ENCODE results near the gene PLXNA4.

PLXNA4 gene

GRCh38 chr7:132364226-132364625 is 212.0 kb downstream of the PLXNA4 start:
- no peak for DNase-seq (ENCODE audit: insufficient read length, low spot score)
- TF ChIP-seq POLR2A (IDR thresholded peaks at IDR 0.05; ENCODE audit: low read depth, low read length), result no peak
- no peak for TF ChIP-seq POU2F2 (IDR thresholded peaks at IDR 0.05; ENCODE audit: low read depth, low read length)
- TF ChIP-seq PAX5 (IDR thresholded peaks at IDR 0.05; ENCODE audit: insufficient read depth, low read length, severe bottlenecking), result no peak
- no peak for TF ChIP-seq TAF1 (IDR thresholded peaks at IDR 0.05; ENCODE audit: low read depth, low read length)
- TF ChIP-seq POLR2AphosphoS5 (IDR thresholded peaks at IDR 0.05; ENCODE audit: low read depth, low read length), result no peak
- TF ChIP-seq SPI1 (IDR thresholded peaks at IDR 0.05; ENCODE audit: low read depth, low read length), result no peak
- no peak for FAIRE-seq

GRCh38 chr7:132362059-132362458 is 214.2 kb downstream of the PLXNA4 start:
- DNase-seq (ENCODE audit: insufficient read length, low spot score), result no peak
- no peak for FAIRE-seq
- TF ChIP-seq POU2F2 (IDR thresholded peaks at IDR 0.05; ENCODE audit: low read depth, low read length) (no peak), POLR2AphosphoS5 (IDR thresholded peaks at IDR 0.05; ENCODE audit: low read depth, low read length) (no peak), TAF1 (IDR thresholded peaks at IDR 0.05; ENCODE audit: low read depth, low read length) (no peak), PAX5 (IDR thresholded peaks at IDR 0.05; ENCODE audit: insufficient read depth, low read length, severe bottlenecking) (no peak)

- FAIRE-seq (no peak), DNase-seq (ENCODE audit: insufficient read length, low spot score) (no peak)
- no peak for TF ChIP-seq POLR2AphosphoS5 (IDR thresholded peaks at IDR 0.05; ENCODE audit: low read depth, low read length)
- TF ChIP-seq POLR2A (IDR thresholded peaks at IDR 0.05; ENCODE audit: low read depth, low read length), result no peak
Observed at GRCh38 chr7:132361146-132361545, 215.1 kb downstream of the PLXNA4 start.

- TF ChIP-seq PAX5 (IDR thresholded peaks at IDR 0.05; ENCODE audit: insufficient read depth, low read length, severe bottlenecking) (no peak), POLR2AphosphoS5 (IDR thresholded peaks at IDR 0.05; ENCODE audit: low read depth, low read length) (no peak), TAF1 (IDR thresholded peaks at IDR 0.05; ENCODE audit: low read depth, low read length) (no peak), POLR2A (IDR thresholded peaks at IDR 0.05; ENCODE audit: low read depth, low read length) (no peak), POU2F2 (IDR thresholded peaks at IDR 0.05; ENCODE audit: low read depth, low read length) (no peak), SPI1 (IDR thresholded peaks at IDR 0.05; ENCODE audit: low read depth, low read length) (no peak)
- DNase-seq (ENCODE audit: insufficient read length, low spot score), result no peak
- no peak for FAIRE-seq
Observed at GRCh38 chr7:132359743-132360142, 216.5 kb downstream of the PLXNA4 start.

- FAIRE-seq (no peak), DNase-seq (ENCODE audit: insufficient read length, low spot score) (no peak)
- no peak for TF ChIP-seq POLR2A (IDR thresholded peaks at IDR 0.05; ENCODE audit: low read depth, low read length)
- TF ChIP-seq SPI1 (IDR thresholded peaks at IDR 0.05; ENCODE audit: low read depth, low read length), result no peak
- TF ChIP-seq POLR2AphosphoS5 (IDR thresholded peaks at IDR 0.05; ENCODE audit: low read depth, low read length), result no peak
- TF ChIP-seq TAF1 (IDR thresholded peaks at IDR 0.05; ENCODE audit: low read depth, low read length), result no peak
- TF ChIP-seq POU2F2 (IDR thresholded peaks at IDR 0.05; ENCODE audit: low read depth, low read length), result no peak
- no peak for TF ChIP-seq PAX5 (IDR thresholded peaks at IDR 0.05; ENCODE audit: insufficient read depth, low read length, severe bottlenecking)
Observed at GRCh38 chr7:132355048-132355447, 221.2 kb downstream of the PLXNA4 start.

- no peak for FAIRE-seq
- DNase-seq (ENCODE audit: insufficient read length, low spot score), result no peak
- TF ChIP-seq POLR2AphosphoS5 (IDR thresholded peaks at IDR 0.05; ENCODE audit: low read depth, low read length) (no peak), POLR2A (IDR thresholded peaks at IDR 0.05; ENCODE audit: low read depth, low read length) (no peak), POU2F2 (IDR thresholded peaks at IDR 0.05; ENCODE audit: low read depth, low read length) (no peak), SPI1 (IDR thresholded peaks at IDR 0.05; ENCODE audit: low read depth, low read length) (no peak), TAF1 (IDR thresholded peaks at IDR 0.05; ENCODE audit: low read depth, low read length) (no peak), PAX5 (IDR thresholded peaks at IDR 0.05; ENCODE audit: insufficient read depth, low read length, severe bottlenecking) (no peak)
Observed at GRCh38 chr7:132354527-132354926, 221.7 kb downstream of the PLXNA4 start.

- TF ChIP-seq PAX5 (IDR thresholded peaks at IDR 0.05; ENCODE audit: insufficient read depth, low read length, severe bottlenecking), result no peak
- TF ChIP-seq POLR2AphosphoS5 (IDR thresholded peaks at IDR 0.05; ENCODE audit: low read depth, low read length), result no peak
- TF ChIP-seq POU2F2 (IDR thresholded peaks at IDR 0.05; ENCODE audit: low read depth, low read length), result no peak
- TF ChIP-seq POLR2A (IDR thresholded peaks at IDR 0.05; ENCODE audit: low read depth, low read length), result no peak
- TF ChIP-seq SPI1 (IDR thresholded peaks at IDR 0.05; ENCODE audit: low read depth, low read length), result no peak
- no peak for TF ChIP-seq TAF1 (IDR thresholded peaks at IDR 0.05; ENCODE audit: low read depth, low read length)
- DNase-seq (ENCODE audit: insufficient read length, low spot score) (no peak), FAIRE-seq (no peak)
Observed at GRCh38 chr7:132353936-132354335, 222.3 kb downstream of the PLXNA4 start.

GRCh38 chr7:132352800-132353199 is 223.5 kb downstream of the PLXNA4 start:
- FAIRE-seq (no peak), DNase-seq (ENCODE audit: insufficient read length, low spot score) (no peak)
- TF ChIP-seq POLR2AphosphoS5 (IDR thresholded peaks at IDR 0.05; ENCODE audit: low read depth, low read length) (no peak), POLR2A (IDR thresholded peaks at IDR 0.05; ENCODE audit: low read depth, low read length) (no peak), POU2F2 (IDR thresholded peaks at IDR 0.05; ENCODE audit: low read depth, low read length) (no peak), PAX5 (IDR thresholded peaks at IDR 0.05; ENCODE audit: insufficient read depth, low read length, severe bottlenecking) (no peak), SPI1 (IDR thresholded peaks at IDR 0.05; ENCODE audit: low read depth, low read length) (no peak), TAF1 (IDR thresholded peaks at IDR 0.05; ENCODE audit: low read depth, low read length) (no peak)

- no peak for TF ChIP-seq POLR2AphosphoS5 (IDR thresholded peaks at IDR 0.05; ENCODE audit: low read depth, low read length)
- TF ChIP-seq PAX5 (IDR thresholded peaks at IDR 0.05; ENCODE audit: insufficient read depth, low read length, severe bottlenecking), result no peak
- TF ChIP-seq POU2F2 (IDR thresholded peaks at IDR 0.05; ENCODE audit: low read depth, low read length), result no peak
- TF ChIP-seq SPI1 (IDR thresholded peaks at IDR 0.05; ENCODE audit: low read depth, low read length), result no peak
- no peak for TF ChIP-seq TAF1 (IDR thresholded peaks at IDR 0.05; ENCODE audit: low read depth, low read length)
- TF ChIP-seq POLR2A (IDR thresholded peaks at IDR 0.05; ENCODE audit: low read depth, low read length), result no peak
- DNase-seq (ENCODE audit: insufficient read length, low spot score) (no peak), FAIRE-seq (no peak)
Observed at GRCh38 chr7:132351954-132352499, 224.2 kb downstream of the PLXNA4 start.

- no peak for DNase-seq (ENCODE audit: insufficient read length, low spot score)
- TF ChIP-seq POLR2AphosphoS5 (IDR thresholded peaks at IDR 0.05; ENCODE audit: low read depth, low read length), result no peak
- no peak for TF ChIP-seq POU2F2 (IDR thresholded peaks at IDR 0.05; ENCODE audit: low read depth, low read length)
- TF ChIP-seq TAF1 (IDR thresholded peaks at IDR 0.05; ENCODE audit: low read depth, low read length), result no peak
- no peak for TF ChIP-seq POLR2A (IDR thresholded peaks at IDR 0.05; ENCODE audit: low read depth, low read length)
- no peak for TF ChIP-seq SPI1 (IDR thresholded peaks at IDR 0.05; ENCODE audit: low read depth, low read length)
- no peak for TF ChIP-seq PAX5 (IDR thresholded peaks at IDR 0.05; ENCODE audit: insufficient read depth, low read length, severe bottlenecking)
- FAIRE-seq, result no peak
Observed at GRCh38 chr7:132350741-132351140, 225.5 kb downstream of the PLXNA4 start.
